HCEC 1CT (cell line): Measurements from ENCODE around the gene AJAP1.

Source experiments
- DNase-seq: peaks from one replicate; pipeline ENCODE4 v3.0.0-alpha.2; 2017

AJAP1 gene

DNA sequence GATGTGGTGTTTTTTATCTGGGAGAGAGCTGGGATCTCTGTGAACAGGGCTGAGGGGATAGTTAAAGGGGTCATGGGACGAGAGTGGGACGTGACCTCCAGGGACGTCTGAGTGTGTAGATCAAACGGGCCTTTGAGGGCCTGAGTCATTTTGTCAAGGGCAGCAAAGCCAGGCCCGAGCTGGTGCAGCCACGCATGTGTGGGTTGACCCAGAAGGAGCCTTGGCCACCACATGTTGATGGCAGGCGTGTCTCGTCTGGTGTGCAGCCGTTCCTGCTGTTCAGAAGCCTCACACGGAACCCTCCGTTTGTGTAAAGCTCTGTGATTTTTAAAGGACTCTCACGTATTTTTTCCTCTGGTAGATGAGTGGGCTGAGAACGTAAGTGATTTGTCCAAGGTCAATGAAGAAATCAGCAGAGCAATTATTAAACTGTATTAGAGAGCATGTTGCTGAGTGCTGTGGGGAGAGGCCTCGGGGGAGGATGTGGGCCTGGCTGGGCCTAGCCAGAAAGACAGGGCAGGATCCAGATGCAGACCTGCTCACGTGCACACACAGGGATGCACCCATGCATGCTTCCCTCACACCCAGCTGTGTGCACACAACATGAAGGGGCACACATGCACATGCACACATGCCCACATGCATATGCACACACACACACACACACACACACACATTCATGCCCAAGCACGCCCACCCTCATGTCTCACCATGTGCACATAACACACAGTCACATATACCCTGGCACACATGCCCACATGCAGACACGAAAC lies 89.8 kb downstream of the AJAP1 start:
- DNase-seq, result no peak

DNA sequence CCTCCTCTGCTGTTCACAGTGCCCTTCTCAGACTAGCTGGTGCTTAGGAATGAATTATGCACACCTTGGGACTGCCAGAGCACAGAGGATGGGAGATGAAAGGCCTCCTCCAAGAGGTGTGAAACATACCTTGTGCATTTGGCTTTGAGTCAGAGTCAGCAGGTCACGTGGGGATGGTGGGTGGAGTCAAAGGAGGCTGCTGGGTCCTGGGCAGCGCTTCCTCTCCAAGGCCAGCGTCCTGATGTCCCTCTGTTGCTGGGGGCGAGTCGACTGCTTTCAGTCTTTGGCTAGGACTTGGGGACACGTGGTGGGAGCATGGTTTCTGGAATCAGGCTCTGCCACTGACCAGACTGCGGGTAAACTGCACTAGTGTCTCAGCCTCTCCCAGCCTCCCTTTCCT lies 91.2 kb downstream of the AJAP1 start:
- DNase-seq, result no peak

DNA sequence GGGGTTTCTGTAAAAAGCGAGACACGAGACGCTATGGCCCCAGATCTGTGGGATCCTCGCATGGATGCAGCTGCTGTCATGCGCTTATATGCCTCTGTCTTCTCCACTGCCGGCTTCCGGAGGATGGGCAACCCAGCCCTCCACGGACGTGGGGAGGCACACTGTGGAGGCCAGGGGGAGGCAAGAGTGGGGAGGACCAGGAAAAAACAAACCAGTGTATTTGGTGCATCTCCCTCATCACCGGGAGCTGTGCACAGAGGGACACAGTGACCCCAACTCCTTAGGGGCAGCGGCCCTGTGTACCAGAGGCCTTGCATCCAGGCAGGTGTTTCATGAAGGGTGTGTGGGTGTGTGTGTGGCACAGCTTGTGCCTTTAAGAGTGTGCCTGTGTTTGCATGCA lies 95.0 kb downstream of the AJAP1 start:
- no peak for DNase-seq

DNA sequence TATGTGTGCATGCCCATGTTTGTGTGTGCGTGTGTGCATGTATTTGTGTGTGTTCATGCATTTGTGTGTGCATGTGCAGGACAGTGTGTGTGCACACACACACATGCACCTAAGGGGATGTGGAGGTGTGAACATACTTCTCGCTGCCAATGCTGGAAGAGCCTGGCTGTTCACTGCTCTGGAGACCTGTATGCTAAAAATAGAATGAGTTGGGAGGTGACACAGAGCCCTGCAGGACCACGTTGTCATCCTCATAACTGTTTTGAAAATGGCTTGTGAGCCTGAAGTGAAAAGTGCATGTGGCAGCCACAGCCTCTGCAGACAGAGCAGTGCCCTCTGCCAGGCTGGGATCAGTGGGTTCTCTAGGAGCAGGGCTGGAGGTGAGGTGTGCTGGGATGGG lies 95.8 kb downstream of the AJAP1 start:
- no peak for DNase-seq

DNA sequence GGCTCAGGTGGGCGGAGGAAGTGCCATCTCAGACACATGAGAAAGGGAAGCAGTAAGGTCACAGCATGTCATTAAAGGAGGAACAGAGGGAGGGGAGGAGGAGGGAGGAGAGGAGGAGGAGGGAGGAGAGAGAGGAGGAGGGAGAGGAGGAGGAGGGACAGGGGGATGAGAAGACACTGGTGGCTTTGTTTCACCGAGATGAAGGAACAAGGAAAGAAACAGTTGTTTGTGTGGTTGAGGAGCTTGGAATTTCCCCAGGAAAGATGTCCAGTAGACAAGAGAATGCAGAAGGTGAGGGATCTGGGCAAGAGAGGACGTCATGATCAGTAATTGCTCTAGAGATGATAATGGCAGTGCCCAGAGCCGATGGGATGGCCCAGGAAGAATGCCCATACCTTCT lies 97.7 kb downstream of the AJAP1 start:
- no peak for DNase-seq

DNA sequence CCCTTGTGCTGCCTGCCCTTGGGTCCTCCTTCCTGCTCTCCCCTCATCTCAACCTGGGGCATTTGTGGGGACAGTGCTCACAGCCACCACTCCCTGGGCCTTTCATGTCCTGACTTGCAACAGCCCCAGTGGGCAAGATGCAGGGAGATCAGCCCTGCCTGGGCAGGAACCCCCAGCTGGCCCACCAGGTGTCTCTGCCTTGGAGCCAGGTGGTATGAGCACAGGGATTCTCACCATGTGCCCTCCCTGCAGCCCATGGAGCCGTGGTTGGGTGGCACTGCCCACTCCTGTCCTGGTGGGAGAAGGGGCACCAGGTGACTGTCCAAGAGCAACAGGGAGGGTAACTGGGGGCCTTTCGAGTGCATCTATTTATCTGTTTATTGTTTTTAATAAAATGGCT lies 100.4 kb downstream of the AJAP1 start:
- no peak for DNase-seq

DNA sequence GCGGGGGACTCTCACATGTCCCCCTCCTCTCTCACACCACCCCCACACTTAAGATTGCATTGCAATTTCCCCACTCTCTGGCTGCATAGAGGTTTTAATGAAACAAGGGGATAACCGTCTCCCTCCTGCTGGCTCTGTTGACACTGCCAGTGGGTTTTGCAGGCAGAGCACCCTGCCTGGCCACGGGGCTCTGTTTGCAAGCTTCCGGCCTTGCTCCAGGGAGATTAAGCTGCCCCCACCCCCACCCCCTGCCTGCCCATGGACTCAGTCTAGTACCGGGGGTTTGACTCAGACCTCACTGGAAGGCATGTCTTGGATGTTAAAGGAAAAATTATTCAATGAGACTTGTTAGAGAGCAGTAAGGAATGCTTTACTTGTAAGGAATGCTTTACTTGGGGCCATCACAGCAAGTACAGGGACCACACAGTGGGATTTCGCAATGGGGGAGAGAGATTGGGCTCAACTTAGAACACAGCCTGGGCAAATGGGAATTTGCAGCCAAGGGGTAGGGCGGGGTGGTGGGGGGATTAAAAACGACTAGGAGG lies 101.0 kb downstream of the AJAP1 start:
- no peak for DNase-seq

DNA sequence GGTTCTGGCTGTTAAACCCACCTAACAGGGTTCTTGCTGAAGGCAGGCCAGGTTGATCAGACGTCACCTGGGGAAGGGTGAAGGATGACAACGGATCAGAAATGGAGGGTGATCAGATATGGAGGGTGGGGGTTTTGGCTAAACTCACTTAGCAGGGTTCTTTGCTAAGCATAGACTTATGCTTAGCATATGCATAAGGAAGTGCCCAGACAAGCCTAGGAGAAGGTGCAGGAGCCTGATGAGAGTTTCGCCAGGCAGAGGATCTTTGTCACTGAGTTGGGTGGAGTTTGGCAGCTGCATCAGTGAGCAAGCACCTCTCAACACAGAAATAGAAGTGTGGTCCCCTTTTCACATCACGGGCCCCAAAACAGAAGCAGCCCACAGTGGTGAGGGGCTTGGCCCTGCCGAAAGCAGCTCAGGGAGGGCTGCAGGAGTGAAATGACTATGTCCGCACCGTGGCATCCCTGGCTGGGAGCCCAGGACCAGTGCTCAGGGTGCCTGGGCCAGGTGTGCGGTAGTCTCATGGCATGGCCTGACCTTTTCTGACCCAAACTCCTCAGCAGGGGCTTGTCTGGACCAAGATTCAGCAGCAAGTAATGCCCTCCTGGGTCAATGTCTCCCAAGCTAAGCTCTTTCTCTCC lies 101.6 kb downstream of the AJAP1 start:
- DNase-seq, result no peak

DNA sequence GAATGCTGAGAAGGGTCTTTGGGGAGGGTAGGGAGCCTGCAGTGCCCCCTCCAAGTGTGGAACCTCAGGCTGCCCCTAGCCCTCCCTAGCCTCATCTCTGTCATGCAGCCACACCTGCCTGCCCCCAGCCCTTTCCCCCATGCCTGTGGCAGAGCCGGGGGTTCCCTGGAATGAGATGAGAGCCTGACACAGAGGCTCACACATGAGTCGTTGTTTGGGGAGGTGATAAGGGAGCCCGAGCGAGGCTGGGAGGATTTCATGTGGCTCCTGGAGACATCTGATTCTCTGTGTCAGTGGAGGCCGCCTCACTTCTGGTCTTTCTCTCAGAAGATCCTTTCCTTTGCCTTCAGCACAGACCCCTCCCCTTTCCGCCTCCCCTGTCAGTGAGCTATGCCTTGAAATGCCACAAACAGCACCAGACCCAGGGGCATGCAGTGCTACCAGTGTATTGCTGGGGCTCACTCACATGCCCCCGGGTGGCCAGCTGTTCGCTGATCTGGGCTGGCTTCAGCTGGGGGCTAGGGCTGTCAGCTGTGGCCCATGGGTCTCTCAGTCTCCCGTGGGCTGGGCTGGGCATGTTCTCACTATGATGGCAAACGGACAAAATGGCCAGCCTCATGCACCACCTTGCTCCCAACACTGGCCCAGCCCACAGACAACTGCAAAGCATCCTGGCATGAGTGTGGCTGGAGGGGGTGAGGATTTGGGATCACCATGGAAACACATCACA lies 102.6 kb downstream of the AJAP1 start:
- DNase-seq, result no peak

DNA sequence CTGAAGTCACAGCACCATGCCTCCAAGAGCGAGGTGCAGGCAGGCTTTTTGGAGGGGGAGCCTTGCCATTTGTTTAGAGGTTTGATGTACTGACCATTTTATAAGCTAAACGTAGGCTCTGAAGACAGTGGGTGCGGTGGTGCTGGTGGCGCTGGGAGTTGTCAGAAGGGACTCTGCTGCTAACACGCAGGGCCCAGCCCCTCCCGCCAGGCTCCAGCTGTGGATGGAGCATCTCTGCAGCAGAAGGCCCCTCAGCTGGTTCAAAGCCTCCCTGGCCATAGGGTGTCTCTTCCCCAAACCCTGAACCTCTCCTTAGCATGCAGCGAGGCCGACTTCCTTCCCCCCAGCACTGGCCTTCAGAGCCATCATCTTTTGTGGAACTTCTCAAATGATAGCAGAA lies 105.3 kb downstream of the AJAP1 start:
- no peak for DNase-seq

DNA sequence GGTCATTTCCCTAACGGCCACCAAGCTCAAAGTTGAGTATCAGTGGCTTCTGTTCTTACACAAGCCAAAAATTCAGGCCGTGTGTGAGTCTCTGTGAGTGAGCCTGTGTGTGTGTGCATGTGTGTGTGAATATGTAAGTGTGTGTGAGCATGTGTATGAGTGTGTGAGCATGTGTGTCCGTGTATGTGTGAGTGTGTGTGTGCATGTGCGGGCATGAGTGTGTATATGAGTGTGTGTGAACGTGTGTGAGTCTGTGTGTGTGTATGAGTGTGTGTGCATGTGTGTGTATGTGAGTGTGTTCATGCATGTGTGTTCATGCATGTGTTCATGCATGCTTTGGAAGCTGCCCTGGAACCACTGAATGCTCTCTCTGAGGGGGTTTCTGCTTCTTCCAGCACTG lies 105.7 kb downstream of the AJAP1 start:
- DNase-seq, result no peak

DNA sequence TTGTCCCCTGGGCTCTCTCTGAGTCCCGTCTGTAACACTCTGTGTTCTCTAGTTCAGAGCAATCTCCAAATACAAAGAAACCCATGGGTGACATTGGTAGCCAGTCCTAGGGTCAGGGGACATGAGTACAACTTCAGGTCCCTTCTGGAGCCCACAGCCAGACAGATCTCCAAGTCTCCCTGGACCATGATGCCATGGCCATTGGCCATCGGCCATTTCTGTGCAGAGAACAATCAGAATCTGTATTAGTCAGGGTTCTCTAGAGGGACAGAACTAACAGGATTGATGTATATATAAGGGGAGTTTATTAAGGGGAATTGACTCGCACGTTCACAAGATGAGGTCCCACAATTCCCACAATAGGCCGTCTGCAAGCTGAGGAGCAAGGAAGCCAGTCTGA lies 106.9 kb downstream of the AJAP1 start:
- no peak for DNase-seq

DNA sequence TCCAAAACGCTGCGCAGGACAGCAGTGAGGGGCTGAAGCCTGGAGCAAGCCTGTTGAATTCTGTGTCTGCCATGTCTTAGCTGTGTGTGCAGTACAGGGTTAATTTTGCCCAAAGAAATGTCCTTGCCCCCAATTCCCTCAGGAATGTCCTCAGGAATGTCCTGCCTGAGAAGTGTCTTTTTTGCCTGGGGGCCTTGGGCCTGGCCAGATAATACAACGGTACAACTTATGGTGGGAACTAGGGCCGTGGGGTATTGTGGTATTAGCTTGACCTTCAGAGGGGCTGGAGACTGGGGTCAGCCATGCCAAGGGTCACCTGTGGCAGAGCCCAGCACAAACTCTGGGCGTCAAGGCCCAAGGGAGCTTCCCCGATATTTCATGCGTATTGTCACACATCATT lies 107.7 kb downstream of the AJAP1 start:
- no peak for DNase-seq

DNA sequence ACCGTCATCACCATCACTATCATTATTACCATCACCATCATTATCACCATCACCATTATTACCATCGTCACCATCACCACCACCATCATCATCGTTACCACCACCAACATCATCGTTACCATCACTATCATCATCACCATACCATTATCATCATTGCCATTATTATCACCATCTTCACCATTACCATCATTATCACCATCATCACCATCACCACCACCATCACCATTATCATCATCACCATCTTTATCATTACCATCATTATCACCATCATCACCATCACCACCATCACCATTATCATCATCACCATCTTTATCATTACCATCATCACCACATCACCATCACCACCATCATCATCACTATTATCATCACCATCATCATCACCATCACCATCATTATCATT lies 112.9 kb downstream of the AJAP1 start:
- DNase-seq, result no peak

DNA sequence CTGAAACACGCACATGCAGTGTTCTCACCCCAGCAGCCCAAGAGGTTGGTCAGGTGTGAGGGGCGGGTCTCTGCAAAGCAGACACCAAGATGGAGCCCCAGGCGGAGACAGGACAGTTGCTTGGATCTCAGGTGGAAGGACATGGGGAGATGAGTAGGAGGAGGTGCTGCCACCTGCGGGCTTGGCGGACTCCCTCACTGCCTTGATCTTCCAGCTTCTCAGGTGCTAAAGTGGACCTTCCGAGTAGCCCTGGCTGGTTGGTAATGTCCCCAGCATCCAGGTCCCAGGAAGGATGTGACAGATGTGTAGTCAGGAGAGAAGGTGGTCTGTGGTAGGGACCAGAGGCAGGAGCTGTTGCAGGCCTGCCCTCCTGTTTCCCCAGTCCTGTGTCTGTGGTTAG lies 114.1 kb downstream of the AJAP1 start:
- no peak for DNase-seq

DNA sequence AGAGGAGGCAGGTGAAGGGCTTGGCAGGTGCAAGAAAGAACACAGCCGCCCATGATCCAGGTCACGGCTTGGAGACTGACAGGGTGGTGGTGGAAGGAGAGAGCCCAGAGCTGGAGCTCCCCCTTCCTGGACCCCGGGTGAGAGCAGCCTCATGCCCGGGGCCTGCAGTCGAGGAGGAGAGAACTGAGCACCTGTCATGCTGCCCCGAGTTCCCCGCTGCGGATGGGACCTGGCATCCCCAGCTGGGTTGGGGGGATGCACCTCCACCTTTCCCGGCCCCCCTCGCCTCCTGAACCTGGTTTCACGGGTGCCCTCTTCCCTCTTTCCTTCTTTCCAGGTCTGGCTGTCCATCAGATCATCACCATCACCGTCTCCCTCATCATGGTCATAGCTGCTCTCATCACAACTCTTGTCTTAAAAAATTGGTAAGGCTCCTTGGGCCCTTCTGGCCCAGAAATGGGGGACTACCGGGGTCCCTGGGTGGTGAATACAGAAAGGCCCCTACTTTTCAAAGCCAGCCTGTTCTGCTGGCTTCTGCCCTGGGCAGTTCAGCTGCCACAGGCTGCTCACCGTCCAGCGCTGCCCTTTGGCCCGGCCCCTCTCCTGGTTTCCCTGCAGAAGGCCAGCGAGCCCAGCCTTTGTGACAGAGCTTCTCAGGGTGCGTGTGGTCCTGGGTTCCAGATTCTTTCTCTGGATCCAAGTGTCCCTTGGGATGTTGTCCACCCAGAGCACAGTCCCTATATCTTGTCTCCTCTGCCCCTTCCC lies 115.3 kb downstream of the AJAP1 start:
- DNase-seq, result no peak

DNA sequence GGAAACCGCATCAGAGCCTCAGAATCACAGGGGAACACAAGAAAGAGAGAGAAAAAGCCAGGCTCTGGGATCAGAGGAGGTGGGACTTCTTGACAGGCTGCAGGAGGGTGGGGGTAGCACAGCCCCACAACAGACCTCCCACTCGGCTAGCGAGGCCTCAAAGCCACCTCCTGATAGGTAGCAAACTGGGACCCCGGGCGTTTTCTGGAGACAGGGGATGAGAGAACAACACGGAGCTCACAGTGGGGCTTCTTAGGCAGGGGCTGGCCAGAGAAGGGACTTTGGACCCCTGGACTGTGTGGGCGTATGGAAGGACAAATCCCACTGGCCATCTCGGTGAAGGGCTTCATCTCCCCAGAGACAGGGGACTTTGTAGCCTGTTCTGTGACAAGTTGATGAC lies 116.3 kb downstream of the AJAP1 start:
- DNase-seq, result no peak

DNA sequence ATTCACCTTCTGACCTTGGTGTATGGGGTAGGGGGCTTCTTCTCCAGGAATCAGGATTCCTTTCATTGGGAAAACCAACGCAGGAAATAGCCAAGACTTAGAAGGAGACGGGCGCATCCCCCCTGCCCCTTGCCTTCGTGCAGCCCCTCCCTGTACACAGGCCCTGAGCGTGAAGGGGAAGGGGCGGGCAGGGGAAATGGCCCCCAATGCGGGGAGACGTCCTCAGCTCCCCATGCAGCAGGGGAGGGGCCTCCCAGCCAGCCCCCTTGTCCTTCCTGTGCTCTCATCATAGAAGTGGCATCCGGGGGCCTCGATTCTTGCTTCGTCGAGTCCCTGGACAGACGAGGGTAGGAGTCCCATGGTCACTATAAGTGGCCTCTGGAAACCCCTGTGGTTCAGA lies 116.9 kb downstream of the AJAP1 start:
- DNase-seq, result no peak

DNA sequence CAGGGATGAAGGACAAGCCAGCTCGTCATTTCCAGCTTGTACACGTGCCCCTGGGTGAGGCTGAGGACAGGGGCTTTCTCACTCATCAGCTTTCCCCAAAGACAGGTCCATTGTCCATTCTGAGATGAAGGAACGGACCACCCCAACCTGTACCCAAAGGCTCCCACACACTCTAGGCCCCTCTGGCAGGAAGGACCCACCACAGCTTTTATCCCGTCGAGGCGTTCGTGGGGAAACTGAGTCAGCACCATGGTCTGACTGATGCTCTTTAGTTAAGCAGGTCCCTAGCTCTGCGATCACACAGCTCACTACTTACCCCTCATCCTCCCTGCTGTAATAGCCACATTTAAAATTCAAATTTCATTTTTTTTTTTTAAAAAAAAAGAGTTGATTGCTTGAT lies 117.3 kb downstream of the AJAP1 start:
- no peak for DNase-seq

DNA sequence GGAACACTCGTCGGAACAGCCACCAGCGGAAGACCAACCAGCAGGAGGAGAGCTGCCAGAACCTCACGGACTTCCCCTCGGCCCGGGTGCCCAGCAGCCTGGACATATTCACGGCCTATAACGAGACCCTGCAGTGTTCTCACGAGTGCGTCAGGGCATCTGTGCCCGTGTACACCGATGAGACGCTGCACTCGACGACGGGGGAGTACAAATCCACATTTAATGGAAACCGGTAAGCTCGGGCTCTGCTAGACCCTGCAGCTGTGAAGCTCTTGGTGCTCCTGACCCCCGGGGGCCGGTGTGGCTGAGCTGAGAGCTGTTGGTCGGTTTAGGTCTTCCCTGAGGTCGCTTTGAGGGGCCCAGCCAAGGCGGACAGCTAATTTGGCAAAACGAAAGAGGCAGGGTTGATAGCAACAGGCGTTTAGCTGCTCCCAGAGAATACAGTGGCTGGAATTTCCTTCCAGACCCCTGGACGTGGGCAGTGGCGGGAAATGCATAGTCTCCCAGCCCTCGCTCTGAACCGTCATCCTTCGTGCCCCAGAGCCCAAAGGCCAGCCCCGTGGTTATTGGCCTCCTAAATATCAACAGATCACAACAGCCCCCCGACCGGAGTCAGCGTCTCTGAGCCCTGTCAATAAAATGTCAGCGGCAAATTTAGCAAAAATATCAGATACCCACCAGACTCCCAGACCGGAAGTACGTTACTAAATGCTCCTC lies 118.0 kb downstream of the AJAP1 start:
- no peak for DNase-seq

DNA sequence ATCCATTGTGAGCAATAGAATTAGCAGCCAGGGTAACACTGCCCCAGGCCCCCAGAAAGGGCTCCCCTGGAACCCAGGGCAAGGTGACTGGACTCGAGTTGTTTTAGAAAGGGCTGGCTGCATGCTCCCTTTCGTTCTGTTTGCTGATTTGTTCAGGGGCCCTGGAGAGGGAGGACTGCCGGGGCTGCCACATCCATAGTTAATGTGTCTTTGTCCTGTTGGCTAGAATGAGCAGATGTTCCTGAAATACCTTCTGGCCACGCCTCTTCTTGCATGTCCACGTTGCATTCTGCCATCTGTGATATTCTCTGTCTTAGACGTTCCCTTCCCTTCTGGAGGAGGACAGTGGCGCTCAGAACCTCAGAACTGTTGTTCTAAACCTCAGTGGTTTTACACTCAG lies 118.8 kb downstream of the AJAP1 start:
- no peak for DNase-seq

DNA sequence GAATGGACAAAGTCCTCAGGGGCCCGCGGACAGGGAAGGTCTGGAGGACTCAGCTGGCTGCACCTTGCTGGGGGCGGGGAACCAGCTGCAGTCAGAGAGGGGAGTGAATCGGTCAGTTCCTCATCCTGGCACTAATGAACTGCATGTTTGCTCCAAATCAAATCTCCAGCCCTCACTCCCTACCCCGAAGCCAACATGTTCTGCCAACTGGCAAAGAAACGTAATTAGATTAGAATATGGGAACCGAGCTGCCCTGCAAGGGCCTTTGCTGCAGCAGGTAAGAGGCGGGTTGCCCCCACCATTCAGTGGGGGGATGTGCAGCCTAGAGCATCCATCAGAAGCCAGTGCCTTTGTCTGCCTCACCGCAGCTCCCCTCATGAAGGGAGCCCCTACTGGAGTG lies 121.1 kb downstream of the AJAP1 start:
- DNase-seq, result no peak

DNA sequence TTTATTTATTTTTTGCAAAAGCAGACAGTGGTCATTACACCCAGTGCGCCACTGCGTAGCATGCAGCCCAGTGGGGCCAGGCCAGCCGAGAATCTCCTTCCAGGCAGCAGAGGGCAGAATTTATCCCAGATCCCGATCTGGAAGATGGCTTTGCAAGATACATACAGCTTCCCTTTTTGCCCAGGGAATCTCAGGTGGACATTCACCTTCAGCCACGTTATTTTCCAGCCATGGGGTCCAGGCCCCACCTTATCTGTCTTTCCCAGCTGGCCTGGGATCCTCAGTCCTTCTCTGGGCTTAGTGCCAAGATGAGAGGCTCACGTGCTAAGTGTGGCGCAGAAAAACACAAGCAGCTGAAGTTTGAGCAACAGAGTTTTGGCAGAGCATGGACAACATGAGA lies 123.6 kb downstream of the AJAP1 start:
- no peak for DNase-seq
